ENCODE data around the gene ACOT11. TPM values are rescaled to one million over a fixed set of nuclear protein-coding genes. Genes with fewer than 3 reads are reported as not detected.

The ACOT11 gene
- total and polyA plus RNA-seq, 2 of the 13 experiments (the other 11 are each of a cell fraction or from before 2014, with no cell fraction given) = 2.6 to 3.3 TPM

DNA sequence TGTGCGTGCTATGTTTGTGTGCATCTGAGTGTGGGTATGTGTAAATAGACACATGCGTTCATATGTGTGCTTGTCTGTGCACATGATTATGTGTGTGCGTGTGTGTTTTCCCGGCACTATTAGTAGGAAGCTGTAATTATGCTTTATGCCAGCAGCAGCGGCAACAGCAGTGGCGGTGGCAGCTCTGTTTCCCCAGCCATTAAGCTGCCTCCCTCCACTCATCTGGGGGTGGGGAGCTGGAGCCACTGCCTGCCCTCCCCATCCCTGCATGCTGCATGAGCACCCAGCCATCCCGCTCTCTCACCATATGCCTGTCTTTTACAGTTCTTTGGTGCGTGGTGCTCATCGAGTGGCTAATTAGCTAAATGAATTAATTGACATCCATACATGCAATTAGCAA, 30.5 kb upstream of the ACOT11 start (continued):
- TF ChIP-seq, protein P1, sequence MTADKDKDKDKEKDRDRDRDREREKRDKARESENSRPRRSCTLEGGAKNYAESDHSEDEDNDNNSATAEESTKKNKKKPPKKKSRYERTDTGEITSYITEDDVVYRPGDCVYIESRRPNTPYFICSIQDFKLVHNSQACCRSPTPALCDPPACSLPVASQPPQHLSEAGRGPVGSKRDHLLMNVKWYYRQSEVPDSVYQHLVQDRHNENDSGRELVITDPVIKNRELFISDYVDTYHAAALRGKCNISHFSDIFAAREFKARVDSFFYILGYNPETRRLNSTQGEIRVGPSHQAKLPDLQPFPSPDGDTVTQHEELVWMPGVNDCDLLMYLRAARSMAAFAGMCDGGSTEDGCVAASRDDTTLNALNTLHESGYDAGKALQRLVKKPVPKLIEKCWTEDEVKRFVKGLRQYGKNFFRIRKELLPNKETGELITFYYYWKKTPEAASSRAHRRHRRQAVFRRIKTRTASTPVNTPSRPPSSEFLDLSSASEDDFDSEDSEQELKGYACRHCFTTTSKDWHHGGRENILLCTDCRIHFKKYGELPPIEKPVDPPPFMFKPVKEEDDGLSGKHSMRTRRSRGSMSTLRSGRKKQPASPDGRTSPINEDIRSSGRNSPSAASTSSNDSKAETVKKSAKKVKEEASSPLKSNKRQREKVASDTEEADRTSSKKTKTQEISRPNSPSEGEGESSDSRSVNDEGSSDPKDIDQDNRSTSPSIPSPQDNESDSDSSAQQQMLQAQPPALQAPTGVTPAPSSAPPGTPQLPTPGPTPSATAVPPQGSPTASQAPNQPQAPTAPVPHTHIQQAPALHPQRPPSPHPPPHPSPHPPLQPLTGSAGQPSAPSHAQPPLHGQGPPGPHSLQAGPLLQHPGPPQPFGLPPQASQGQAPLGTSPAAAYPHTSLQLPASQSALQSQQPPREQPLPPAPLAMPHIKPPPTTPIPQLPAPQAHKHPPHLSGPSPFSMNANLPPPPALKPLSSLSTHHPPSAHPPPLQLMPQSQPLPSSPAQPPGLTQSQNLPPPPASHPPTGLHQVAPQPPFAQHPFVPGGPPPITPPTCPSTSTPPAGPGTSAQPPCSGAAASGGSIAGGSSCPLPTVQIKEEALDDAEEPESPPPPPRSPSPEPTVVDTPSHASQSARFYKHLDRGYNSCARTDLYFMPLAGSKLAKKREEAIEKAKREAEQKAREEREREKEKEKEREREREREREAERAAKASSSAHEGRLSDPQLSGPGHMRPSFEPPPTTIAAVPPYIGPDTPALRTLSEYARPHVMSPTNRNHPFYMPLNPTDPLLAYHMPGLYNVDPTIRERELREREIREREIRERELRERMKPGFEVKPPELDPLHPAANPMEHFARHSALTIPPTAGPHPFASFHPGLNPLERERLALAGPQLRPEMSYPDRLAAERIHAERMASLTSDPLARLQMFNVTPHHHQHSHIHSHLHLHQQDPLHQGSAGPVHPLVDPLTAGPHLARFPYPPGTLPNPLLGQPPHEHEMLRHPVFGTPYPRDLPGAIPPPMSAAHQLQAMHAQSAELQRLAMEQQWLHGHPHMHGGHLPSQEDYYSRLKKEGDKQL (CRISPR knock-in tag; IDR thresholded peaks at IDR 0.05; ENCODE audit: low read depth) = no peak
- TF ChIP-seq ZNF432 (CRISPR knock-in tag; IDR thresholded peaks at IDR 0.05; ENCODE audit: borderline replicate concordance) (no peak), THYN1 (CRISPR knock-in tag; IDR thresholded peaks at IDR 0.05; ENCODE audit: borderline replicate concordance, low read depth) (no peak), ZNF124 (CRISPR knock-in tag; IDR thresholded peaks at IDR 0.05) (no peak), ZBTB3 (CRISPR knock-in tag; IDR thresholded peaks at IDR 0.05; ENCODE audit: borderline replicate concordance, low read depth) (no peak), ZBTB46 (CRISPR knock-in tag; IDR thresholded peaks at IDR 0.05; ENCODE audit: borderline replicate concordance) (no peak), ZNF33A (CRISPR knock-in tag; IDR thresholded peaks at IDR 0.05; ENCODE audit: borderline replicate concordance) (no peak), RFX1 (IDR thresholded peaks at IDR 0.05) (no peak), FOXO1 (CRISPR knock-in tag; IDR thresholded peaks at IDR 0.05) (no peak)

All from HepG2 (cell line).